Stomach (tissue), 9 donors: ENCODE measurements around the gene OXT. TPM values are rescaled to one million over a fixed set of nuclear protein-coding genes. Genes with fewer than 3 reads are reported as not detected.

Experiments
- DNase-seq, 2 donors: peaks; one replicate each; pipeline versions ENCODE4 v3.0.0 to v3.0.0-alpha.2; 2013 to 2019
- H3K27ac ChIP-seq, 5 donors: fragments of 200-600 bp in 4 of 5; sonication (generic) in 4 of 5; one replicate each; pipeline ENCODE4 v1.5.1; 2013 to 2019; ENCODE audit warnings: mild to moderate bottlenecking in 1 of 5, moderate library complexity in 1 of 5
- H3K27me3 ChIP-seq, 3 donors: fragments of 200-600 bp; sonication (generic); one replicate each; pipeline ENCODE4 v1.5.1; 2017 to 2019; ENCODE audit warnings: mixed run types in 1 of 3
- H3K36me3 ChIP-seq, 4 donors: fragments of 200-600 bp; sonication (generic); 1 replicate in 3 of 4; 2 replicates in 1 of 4; pipeline ENCODE4 v1.5.1; 2016 to 2019
- H3K4me1 ChIP-seq, 4 donors: fragments of 200-600 bp; sonication (generic); one replicate each; pipeline ENCODE4 v1.5.1; 2016 to 2019
- H3K4me3 ChIP-seq, 4 donors: fragments of 200-600 bp; sonication (generic) in 3 of 4; one replicate each; pipeline ENCODE4 v1.5.1; 2016 to 2019; ENCODE audit warnings: mild to moderate bottlenecking in 1 of 4
- H3K9me3 ChIP-seq, 4 donors: fragments of 200-600 bp; sonication (generic); one replicate each; pipeline ENCODE4 v1.5.1; 2016 to 2019
- CTCF ChIP-seq, 7 experiments: fragments of 450-650 bp in 4 of 7; fragments of 200-600 bp in 3 of 7; sonication (generic) in 3 of 7; IDR thresholded peaks; one replicate each; pipeline ENCODE4 v1.5.1; 2016 to 2019; ENCODE audit warnings: antibody characterized with exemption in 7 of 7, control low read depth in 2 of 7, mild to moderate bottlenecking in 1 of 7
- EP300 ChIP-seq: sonication (generic); formaldehyde crosslinking; IDR thresholded peaks from one replicate; pipeline ENCODE4 v1.6.1; 2017; ENCODE audit warnings: antibody characterized with exemption
- POLR2A ChIP-seq, 4 donors: fragments of 450-650 bp; IDR thresholded peaks; one replicate each; pipeline ENCODE4 v1.6.1; 2016; ENCODE audit warnings: antibody characterized with exemption in 4 of 4, control low read depth in 2 of 4, mild to moderate bottlenecking in 1 of 4, moderate library complexity in 1 of 4
- POLR2AphosphoS5 ChIP-seq, 3 donors: sonication (generic); formaldehyde crosslinking; IDR thresholded peaks; one replicate each; pipeline ENCODE4 v1.6.1; 2016; ENCODE audit warnings: antibody characterized with exemption in 3 of 3
- WGBS, 5 donors: extraction: QIAGEN DNeasy Blood & Tissue Kit in 3 of 5; methylation state at CpG; one replicate each; pipeline versions ENCODE4 v1.1.5 to v1.1.7; 2013 to 2018; 5-methylcytosine and 5-hydroxymethylcytosine counted together
- intact Hi-C: fragments of 100-400 bp; cut with DNase I; formaldehyde crosslinking; loops from one replicate; pipeline ENCODE4 v1.15.1; 2023; ENCODE audit warnings: low total_unique reads
- polyA plus RNA-seq, 3 donors: library from polyadenylated mRNA; stranded (reverse); fragments of 200-250 nt; gene quantifications; one replicate each; pipeline ENCODE4 v1.2.3, GENCODE V29; 2013
- total RNA-seq, 5 donors: library from RNA; depleted of rRNA; stranded (reverse); fragments of >200 nt; gene quantifications; one replicate each; pipeline versions ENCODE4 v1.1.0 to v1.2.3, GENCODE V29; 2014 to 2016
- donor health status: healthy with polysubstance abuse.
- donor health status: Bipolar disorder and iron deficiency.
- donor health status: healthy.

The OXT gene
- total and polyA plus RNA-seq, 8 donors: 0.45 TPM; not detected in 7

- Histone ChIP-seq H3K4me1 (peaks cover 14 to 31% (median 24%) of the 10 kb centered on the region in 4 donors), H3K27ac (no peak overlapping the region), H3K4me3 (peak overlapping the region; percentile 34 to 56 (median 41)), H3K27me3 (peaks cover 0 to 68% (median 42%) of the 10 kb centered on the region in 3 donors), H3K36me3 (no peaks in the 10 kb centered on the region), H3K9me3 (no peaks in the 10 kb centered on the region)
- DNase-seq: peak in 1 of 2 donors; percentile 25
- intact Hi-C loops: no loop called here
- 13 to 39% (median 18%) methylated on average over 27 to 76 of the region's 76 CpGs for WGBS, 5 donors
- TF ChIP-seq POLR2A (IDR thresholded peaks at IDR 0.05) (no peak), POLR2AphosphoS5 (IDR thresholded peaks at IDR 0.05) (no peak), CTCF (IDR thresholded peaks at IDR 0.05) (no peak), EP300 (no peak)
Observed at GRCh38 chr20:3082955-3083952, 11.8 kb downstream of the OXT start.

DNA sequence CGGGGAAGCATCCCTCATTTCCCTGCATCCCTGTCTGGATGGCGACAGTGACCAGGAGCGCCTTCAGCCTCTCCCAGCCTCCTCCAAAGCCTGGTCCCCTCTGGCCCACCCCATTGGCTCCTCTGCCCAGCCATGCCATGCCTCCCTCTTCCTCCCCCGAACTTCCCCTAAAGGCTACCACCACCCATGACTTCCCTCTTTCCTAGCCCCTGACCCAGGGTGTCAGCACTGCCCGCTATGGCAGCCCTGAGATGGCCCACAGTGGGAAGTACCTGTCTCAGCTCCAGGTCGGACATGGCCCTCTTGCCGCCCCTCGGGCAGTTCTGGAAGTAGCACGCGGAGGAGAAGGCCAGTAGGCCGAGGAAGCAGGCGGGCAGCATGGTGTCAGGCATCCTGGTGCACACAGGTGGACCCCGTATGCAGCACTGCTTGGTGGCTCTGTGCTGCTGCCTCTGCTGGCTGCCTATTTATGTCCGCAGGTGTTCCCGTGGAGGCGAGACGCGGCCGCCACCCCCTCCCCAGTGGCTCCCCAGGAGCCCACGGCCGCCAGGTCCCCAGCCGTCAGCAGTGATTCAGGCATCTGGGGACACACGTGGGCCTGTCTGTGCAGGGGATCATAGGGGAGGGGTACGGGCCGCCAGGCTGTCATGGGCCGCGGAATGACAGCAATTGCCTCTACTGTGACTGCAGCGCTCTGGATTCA, 13.0 kb downstream of the OXT start, which contains the start of gene AVP:
Gene AVP (minus strand): TSS at position 442 of the 703 bp plus-strand sequence. CDS start 50 bp downstream, at position 392.
- WGBS, 5 donors: 75 to 88% (median 83%) methylated on average over 16 to 28 of the region's 28 CpGs
- intact Hi-C loops: no loop called here
- H3K9me3 ChIP-seq: no peaks in the 10 kb centered on the region
- no peak within 1 kb of the TSS for H3K4me3 ChIP-seq
- no peak for DNase-seq
- TF ChIP-seq POLR2AphosphoS5 (IDR thresholded peaks at IDR 0.05) (no peak), CTCF (IDR thresholded peaks at IDR 0.05) (no peak), EP300 (no peak), POLR2A (IDR thresholded peaks at IDR 0.05) (no peak)
- peaks cover 0 to 66% (median 42%) of the 10 kb centered on the region in 3 donors for H3K27me3 ChIP-seq
- H3K27ac ChIP-seq: no peak within 1 kb of the TSS
- H3K4me1 ChIP-seq: peaks cover 14 to 31% (median 24%) of the 10 kb centered on the region in 4 donors
- no peaks in the 10 kb centered on the region for H3K36me3 ChIP-seq

DNA sequence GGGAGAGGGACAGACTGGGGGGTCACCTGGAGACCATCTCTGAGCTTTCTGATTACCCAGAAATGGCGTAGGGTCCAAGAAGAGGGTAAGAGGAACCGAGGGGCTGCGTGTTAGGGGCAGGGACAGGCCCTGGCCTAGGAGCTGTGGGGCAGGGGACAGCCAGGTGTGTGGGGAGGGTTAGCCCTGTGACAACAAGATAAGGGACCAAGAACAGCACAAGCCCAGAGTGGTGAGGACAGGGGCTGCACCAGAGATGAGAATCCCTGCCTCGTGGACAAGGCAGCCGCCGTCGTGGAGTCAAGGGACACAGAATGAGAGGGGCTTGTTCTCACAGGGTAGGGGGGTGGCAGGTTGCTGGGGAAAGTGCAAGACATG, 13.6 kb downstream of the OXT start:
- H3K27me3 ChIP-seq: peaks cover 0 to 67% (median 42%) of the 10 kb centered on the region in 3 donors
- no peak overlapping the region for H3K27ac ChIP-seq
- H3K36me3 ChIP-seq: no peaks in the 10 kb centered on the region
- WGBS, 5 donors: 80 to 92% (median 84%) methylated on average over 7 of the region's 7 CpGs
- TF ChIP-seq EP300 (no peak), POLR2AphosphoS5 (IDR thresholded peaks at IDR 0.05) (no peak), POLR2A (IDR thresholded peaks at IDR 0.05) (no peak), CTCF (IDR thresholded peaks at IDR 0.05) (no peak)
- no peaks in the 10 kb centered on the region for H3K9me3 ChIP-seq
- DNase-seq: no peak
- intact Hi-C loops: no loop called here
- H3K4me1 ChIP-seq: peaks cover 14 to 31% (median 24%) of the 10 kb centered on the region in 4 donors
- no peak overlapping the region for H3K4me3 ChIP-seq

GRCh38 chr20:3085571-3086072, 14.2 kb downstream of the OXT start:
- WGBS, 5 donors: 90 to 96% (median 94%) methylated on average over 5 to 8 of the region's 8 CpGs

More at GRCh38 chr20:3085571-3086072, 14.2 kb downstream of the OXT start:
- intact Hi-C loops: no loop called here
- Histone ChIP-seq H3K9me3 (no peaks in the 10 kb centered on the region), H3K4me1 (peaks cover 14 to 29% (median 24%) of the 10 kb centered on the region in 4 donors), H3K36me3 (no peaks in the 10 kb centered on the region), H3K27me3 (peaks cover 0 to 67% (median 42%) of the 10 kb centered on the region in 3 donors), H3K4me3 (no peak overlapping the region), H3K27ac (no peak overlapping the region)
- TF ChIP-seq CTCF (IDR thresholded peaks at IDR 0.05) (no peak), EP300 (no peak), POLR2A (IDR thresholded peaks at IDR 0.05) (no peak), POLR2AphosphoS5 (IDR thresholded peaks at IDR 0.05) (no peak)
- no peak for DNase-seq
